GM23338 (cell line): ENCODE data around the gene GET3. TPM values are rescaled to one million over a fixed set of nuclear protein-coding genes. Genes with fewer than 3 reads are reported as not detected.

Source experiments
- ATAC-seq: fragments of 200-7000 bp; cut with Tn5 transposase; 3 replicates; pipeline ENCODE4 v1.9.1; 2020
- DNase-seq: peaks from one replicate; pipeline ENCODE4 v3.0.0-alpha.2; 2015; ENCODE audit warnings: low spot score
- H2AFZ ChIP-seq: fragments of 200-600 bp; sonication (generic); 2 replicates; pipeline ENCODE4 v1.8.0; 2016; ENCODE audit warnings: antibody characterized with exemption, mild to moderate bottlenecking, moderate library complexity
- H3F3A ChIP-seq: fragments of 200-600 bp; sonication (generic); replicated peaks from 2 replicates; pipeline ENCODE4 v1.8.0; 2017; ENCODE audit warnings: antibody characterized with exemption, mixed run types, low read depth
- H3K27ac ChIP-seq: fragments of 200-600 bp; sonication (generic); 2 replicates; pipeline ENCODE4 v1.6.1; 2016; ENCODE audit warnings: low read depth
- H3K27me3 ChIP-seq: fragments of 200-600 bp; sonication (generic); 2 replicates; pipeline ENCODE4 v1.8.0; 2016; ENCODE audit warnings: mild to moderate bottlenecking, mixed run types, moderate library complexity; ENCODE audit not compliant: insufficient read depth
- H3K36me3 ChIP-seq: fragments of 200-600 bp; sonication (generic); 2 replicates; pipeline ENCODE4 v1.8.0; 2016; ENCODE audit warnings: mild to moderate bottlenecking; ENCODE audit not compliant: insufficient read depth
- H3K4me1 ChIP-seq: fragments of 200-600 bp; sonication (generic); 2 replicates; pipeline ENCODE4 v1.8.0; 2016; ENCODE audit warnings: mild to moderate bottlenecking, moderate library complexity; ENCODE audit not compliant: insufficient read depth
- H3K4me2 ChIP-seq: fragments of 200-600 bp; sonication (generic); 2 replicates; pipeline ENCODE4 v1.7.1; 2017; ENCODE audit warnings: mixed run types
- H3K4me3 ChIP-seq: fragments of 200-600 bp; sonication (generic); 2 replicates; pipeline ENCODE4 v1.6.1; 2016; ENCODE audit warnings: mixed run types
- H3K79me2 ChIP-seq: fragments of 200-600 bp; sonication (generic); replicated peaks from 2 replicates; pipeline ENCODE4 v1.8.0; 2017; ENCODE audit warnings: mild to moderate bottlenecking; ENCODE audit not compliant: insufficient read depth
- H3K9me2 ChIP-seq: fragments of 200-600 bp; sonication (generic); 2 replicates; pipeline ENCODE4 v1.8.0; 2017; ENCODE audit not compliant: insufficient read depth
- H4K20me1 ChIP-seq: fragments of 200-600 bp; sonication (generic); replicated peaks from 2 replicates; pipeline ENCODE4 v1.8.0; 2017; ENCODE audit warnings: mild to moderate bottlenecking; ENCODE audit not compliant: insufficient read depth
- H3K27ac Mint-ChIP-seq: 2 replicates; pipeline ENCODE4 v1.8.0; 2020; ENCODE audit warnings: inconsistent platforms, mild to moderate bottlenecking, moderate library complexity, mixed read lengths
- H3K27me3 Mint-ChIP-seq: 3 replicates; pipeline ENCODE4 v1.8.0; 2022; ENCODE audit warnings: low read depth, mild to moderate bottlenecking, moderate library complexity, mixed read lengths, inconsistent platforms; ENCODE audit not compliant: insufficient read depth, poor library complexity
- H3K36me3 Mint-ChIP-seq: 3 replicates; pipeline ENCODE4 v1.8.0; 2021; ENCODE audit warnings: low read depth, mild to moderate bottlenecking, inconsistent platforms, moderate library complexity, mixed read lengths
- H3K4me1 Mint-ChIP-seq: 3 replicates; pipeline ENCODE4 v1.8.0; 2020; ENCODE audit warnings: mild to moderate bottlenecking, inconsistent platforms, mixed read lengths
- H3K4me3 Mint-ChIP-seq: 3 replicates; pipeline ENCODE4 v1.8.0; 2021; ENCODE audit warnings: moderate library complexity, mild to moderate bottlenecking, inconsistent platforms, mixed read lengths
- H3K9me3 Mint-ChIP-seq: 3 replicates; pipeline ENCODE4 v1.8.0; 2020; ENCODE audit warnings: moderate library complexity, mild to moderate bottlenecking, inconsistent platforms, mixed read lengths
- CREB1 ChIP-seq: fragments of 250-450 bp; sonication (Bioruptor Pico); IDR thresholded peaks from 2 replicates; pipeline ENCODE4 v1.5.0; 2020; ENCODE audit warnings: low read depth, mild to moderate bottlenecking, moderate library complexity
- CTCF ChIP-seq, 2 experiments: fragments of 200-600 bp in 1 of 2; sonication (generic) in 1 of 2; conservative IDR thresholded peaks; 2 replicates each; pipeline versions ENCODE4 v1.5.1 to v1.6.1; 2016 to 2017; ENCODE audit warnings: antibody characterized with exemption in 2 of 2, low read depth in 2 of 2, mild to moderate bottlenecking in 2 of 2, moderate library complexity in 1 of 2
- EZH2 ChIP-seq: fragments of 200-600 bp; sonication (generic); IDR thresholded peaks from one replicate; pipeline ENCODE4 v1.8.0; 2017; ENCODE audit warnings: antibody characterized with exemption, mild to moderate bottlenecking, low read depth; ENCODE audit not compliant: unreplicated experiment
- JUNB ChIP-seq: IDR thresholded peaks from one replicate; pipeline ENCODE4 v1.6.1; 2016; ENCODE audit warnings: antibody characterized with exemption; ENCODE audit not compliant: unreplicated experiment
- NANOG ChIP-seq: IDR thresholded peaks from 2 replicates; pipeline ENCODE4 v1.6.1; 2016; ENCODE audit warnings: antibody characterized with exemption, borderline replicate concordance
- STAT1 ChIP-seq: IDR thresholded peaks from one replicate; pipeline ENCODE4 v1.6.1; 2016; ENCODE audit warnings: antibody characterized with exemption; ENCODE audit not compliant: unreplicated experiment
- polyA plus RNA-seq: library from polyadenylated mRNA; unstranded; fragments of >200 nt; fragmentation: Nextera tagmentation; extraction: Ambion mirVana; gene quantifications from 2 replicates; pipeline ENCODE4 v1.2.1, GENCODE V29; 2016
- total RNA-seq: library from RNA; depleted of rRNA; stranded (reverse); fragments of >200 nt; shearing (Covaris generic); gene quantifications from 2 replicates; pipeline ENCODE4 v1.2.3, GENCODE V29; 2014
- TF ChIP-seq, protein P1 (sequence below): IDR thresholded peaks from one replicate; pipeline ENCODE4 v1.6.1; 2018; ENCODE audit warnings: antibody characterized with exemption; ENCODE audit not compliant: unreplicated experiment
- TF ChIP-seq, protein P2 (sequence below): IDR thresholded peaks from 2 replicates; pipeline ENCODE4 v1.6.1; 2016; ENCODE audit warnings: antibody characterized with exemption

Gene GET3
- total and polyA plus RNA-seq, 2 experiments from 2014 or later: 90.4 to 109 TPM

- Mint-ChIP-seq H3K27me3 (peaks cover 40% of the 10 kb centered on the region), H3K4me1 (peaks cover 26% of the 10 kb centered on the region), H3K36me3 (peaks cover 3% of the 10 kb centered on the region; the same call in 1 of the 3 replicates), H3K9me3 (peaks cover 3% of the 10 kb centered on the region; the same call in 2 of the 3 replicates), H3K27ac (peak overlapping the region; percentile 57), H3K4me3 (peak overlapping the region; percentile 79)
- peak overlapping the region; percentile 83 for H3K4me3 ChIP-seq
- H4K20me1 ChIP-seq: no peaks in the 10 kb centered on the region
- peak overlapping the region; percentile 85 for H3K27ac ChIP-seq
- H3K27me3 ChIP-seq: peaks cover 27% of the 10 kb centered on the region
- no peaks in the 10 kb centered on the region for H3K9me2 ChIP-seq
- H2AFZ ChIP-seq: no peak overlapping the region
- no peaks in the 10 kb centered on the region for H3K36me3 ChIP-seq
- DNase-seq: peak; percentile 54
- peak; percentile 7 for ATAC-seq
- H3F3A ChIP-seq: peaks cover 29% of the 10 kb centered on the region; the same call in 1 of the 2 replicates
- TF ChIP-seq EZH2 (peak; percentile 32), NANOG (no peak), CREB1 (CRISPR knock-in tag) (no peak), JUNB (no peak), CTCF (conservative IDR thresholded peaks at IDR 0.05; ENCODE audit: low read depth in 2 of 2) (no peak), STAT1 (no peak)
- TF ChIP-seq, protein P1, sequence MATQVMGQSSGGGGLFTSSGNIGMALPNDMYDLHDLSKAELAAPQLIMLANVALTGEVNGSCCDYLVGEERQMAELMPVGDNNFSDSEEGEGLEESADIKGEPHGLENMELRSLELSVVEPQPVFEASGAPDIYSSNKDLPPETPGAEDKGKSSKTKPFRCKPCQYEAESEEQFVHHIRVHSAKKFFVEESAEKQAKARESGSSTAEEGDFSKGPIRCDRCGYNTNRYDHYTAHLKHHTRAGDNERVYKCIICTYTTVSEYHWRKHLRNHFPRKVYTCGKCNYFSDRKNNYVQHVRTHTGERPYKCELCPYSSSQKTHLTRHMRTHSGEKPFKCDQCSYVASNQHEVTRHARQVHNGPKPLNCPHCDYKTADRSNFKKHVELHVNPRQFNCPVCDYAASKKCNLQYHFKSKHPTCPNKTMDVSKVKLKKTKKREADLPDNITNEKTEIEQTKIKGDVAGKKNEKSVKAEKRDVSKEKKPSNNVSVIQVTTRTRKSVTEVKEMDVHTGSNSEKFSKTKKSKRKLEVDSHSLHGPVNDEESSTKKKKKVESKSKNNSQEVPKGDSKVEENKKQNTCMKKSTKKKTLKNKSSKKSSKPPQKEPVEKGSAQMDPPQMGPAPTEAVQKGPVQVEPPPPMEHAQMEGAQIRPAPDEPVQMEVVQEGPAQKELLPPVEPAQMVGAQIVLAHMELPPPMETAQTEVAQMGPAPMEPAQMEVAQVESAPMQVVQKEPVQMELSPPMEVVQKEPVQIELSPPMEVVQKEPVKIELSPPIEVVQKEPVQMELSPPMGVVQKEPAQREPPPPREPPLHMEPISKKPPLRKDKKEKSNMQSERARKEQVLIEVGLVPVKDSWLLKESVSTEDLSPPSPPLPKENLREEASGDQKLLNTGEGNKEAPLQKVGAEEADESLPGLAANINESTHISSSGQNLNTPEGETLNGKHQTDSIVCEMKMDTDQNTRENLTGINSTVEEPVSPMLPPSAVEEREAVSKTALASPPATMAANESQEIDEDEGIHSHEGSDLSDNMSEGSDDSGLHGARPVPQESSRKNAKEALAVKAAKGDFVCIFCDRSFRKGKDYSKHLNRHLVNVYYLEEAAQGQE: no peak
- TF ChIP-seq, protein P2, sequence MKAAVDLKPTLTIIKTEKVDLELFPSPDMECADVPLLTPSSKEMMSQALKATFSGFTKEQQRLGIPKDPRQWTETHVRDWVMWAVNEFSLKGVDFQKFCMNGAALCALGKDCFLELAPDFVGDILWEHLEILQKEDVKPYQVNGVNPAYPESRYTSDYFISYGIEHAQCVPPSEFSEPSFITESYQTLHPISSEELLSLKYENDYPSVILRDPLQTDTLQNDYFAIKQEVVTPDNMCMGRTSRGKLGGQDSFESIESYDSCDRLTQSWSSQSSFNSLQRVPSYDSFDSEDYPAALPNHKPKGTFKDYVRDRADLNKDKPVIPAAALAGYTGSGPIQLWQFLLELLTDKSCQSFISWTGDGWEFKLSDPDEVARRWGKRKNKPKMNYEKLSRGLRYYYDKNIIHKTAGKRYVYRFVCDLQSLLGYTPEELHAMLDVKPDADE: no peak
- peak overlapping the region; percentile 96 for H3K4me2 ChIP-seq
- H3K4me1 ChIP-seq: peaks cover 33% of the 10 kb centered on the region
- H3K79me2 ChIP-seq: no peaks in the 10 kb centered on the region
Observed at GRCh38 chr19:12789098-12789903, 52.0 kb downstream of the GET3 start.
